Hepatocyte (in vitro differentiated cells): ENCODE measurements around the gene MGAT5.

Source experiments
- EZH2 ChIP-seq: fragments of 200-600 bp; sonication (generic); IDR thresholded peaks from 2 replicates; pipeline ENCODE4 v1.6.1; 2016; ENCODE audit warnings: antibody characterized with exemption, mild to moderate bottlenecking, borderline replicate concordance
- EZH2phosphoT487 ChIP-seq: fragments of 200-600 bp; sonication (generic); IDR thresholded peaks from one replicate; pipeline ENCODE4 v1.6.1; 2018; ENCODE audit warnings: antibody characterized with exemption, mild to moderate bottlenecking, low read depth, moderate library complexity; ENCODE audit not compliant: unreplicated experiment, severe bottlenecking
- TF ChIP-seq, protein P1 (sequence below): fragments of 200-600 bp; sonication (generic); IDR thresholded peaks from 2 replicates; pipeline ENCODE4 v1.5.1; 2016; ENCODE audit warnings: antibody characterized with exemption, mild to moderate bottlenecking; ENCODE audit not compliant: poor library complexity

DNA sequence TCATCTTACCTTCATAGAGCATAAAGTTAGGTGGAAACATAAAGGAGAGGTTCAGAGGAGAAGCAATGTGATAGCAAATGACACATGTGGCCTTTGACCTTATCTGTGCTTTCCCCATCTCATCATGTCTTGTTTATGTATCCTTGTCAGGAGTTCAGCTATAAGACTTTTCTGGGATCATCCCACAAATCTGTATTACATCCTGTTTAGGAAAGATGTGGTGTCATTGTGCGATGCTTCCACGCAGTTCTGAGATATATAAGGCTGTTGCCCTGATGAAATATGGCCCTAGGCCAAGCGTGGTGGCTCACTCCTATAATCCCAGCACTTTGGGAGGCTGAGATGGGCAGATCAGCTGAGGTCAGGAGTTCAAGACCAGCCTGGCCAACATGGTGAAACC is 15.5 kb upstream of the MGAT5 start:
- TF ChIP-seq, protein P1, sequence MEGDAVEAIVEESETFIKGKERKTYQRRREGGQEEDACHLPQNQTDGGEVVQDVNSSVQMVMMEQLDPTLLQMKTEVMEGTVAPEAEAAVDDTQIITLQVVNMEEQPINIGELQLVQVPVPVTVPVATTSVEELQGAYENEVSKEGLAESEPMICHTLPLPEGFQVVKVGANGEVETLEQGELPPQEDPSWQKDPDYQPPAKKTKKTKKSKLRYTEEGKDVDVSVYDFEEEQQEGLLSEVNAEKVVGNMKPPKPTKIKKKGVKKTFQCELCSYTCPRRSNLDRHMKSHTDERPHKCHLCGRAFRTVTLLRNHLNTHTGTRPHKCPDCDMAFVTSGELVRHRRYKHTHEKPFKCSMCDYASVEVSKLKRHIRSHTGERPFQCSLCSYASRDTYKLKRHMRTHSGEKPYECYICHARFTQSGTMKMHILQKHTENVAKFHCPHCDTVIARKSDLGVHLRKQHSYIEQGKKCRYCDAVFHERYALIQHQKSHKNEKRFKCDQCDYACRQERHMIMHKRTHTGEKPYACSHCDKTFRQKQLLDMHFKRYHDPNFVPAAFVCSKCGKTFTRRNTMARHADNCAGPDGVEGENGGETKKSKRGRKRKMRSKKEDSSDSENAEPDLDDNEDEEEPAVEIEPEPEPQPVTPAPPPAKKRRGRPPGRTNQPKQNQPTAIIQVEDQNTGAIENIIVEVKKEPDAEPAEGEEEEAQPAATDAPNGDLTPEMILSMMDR, result no peak
- no peak for TF ChIP-seq EZH2phosphoT487
- no peak for TF ChIP-seq EZH2
